ENCODE measurements around the gene SYTL3. TPM values are rescaled to one million over a fixed set of nuclear protein-coding genes. Genes with fewer than 3 reads are reported as not detected.

The SYTL3 gene
- total RNA-seq, 4 donors from 2014 or later = 2.8 to 5.1 (median 3.4) TPM

- no peaks in the 10 kb centered on the region for H3K27me3 ChIP-seq
- H3K4me3 ChIP-seq = no peak overlapping the region
- H3K36me3 ChIP-seq = no peaks in the 10 kb centered on the region
- no peak overlapping the region for H3K27ac ChIP-seq
- 87% methylated on average over 3 of the region's 3 CpGs for WGBS
- H3K9me3 ChIP-seq = no peaks in the 10 kb centered on the region
- H3K4me1 ChIP-seq = peaks cover 8% of the 10 kb centered on the region
- DNase-seq (ENCODE audit: low spot score in 2 of 2) = no peak
- TF ChIP-seq CTCF (IDR thresholded peaks at IDR 0.05) (no peak), POLR2A (IDR thresholded peaks at IDR 0.05) (no peak), EP300 (IDR thresholded peaks at IDR 0.05) (no peak), POLR2AphosphoS5 (IDR thresholded peaks at IDR 0.05) (no peak)
Measured at GRCh38 chr6:158735009-158735408, 85.2 kb downstream of the SYTL3 start.

GRCh38 chr6:158737082-158737709 is 87.3 kb downstream of the SYTL3 start:
- H3K4me1 ChIP-seq = peaks cover 8% of the 10 kb centered on the region
- TF ChIP-seq POLR2A (IDR thresholded peaks at IDR 0.05) (no peak), POLR2AphosphoS5 (IDR thresholded peaks at IDR 0.05) (no peak), CTCF (IDR thresholded peaks at IDR 0.05) (no peak), EP300 (IDR thresholded peaks at IDR 0.05) (no peak)
- 83% methylated on average over 3 of the region's 3 CpGs for WGBS
- no peak overlapping the region for H3K4me3 ChIP-seq
- H3K27me3 ChIP-seq = no peaks in the 10 kb centered on the region
- no peak for DNase-seq (ENCODE audit: low spot score in 2 of 2)
- no peaks in the 10 kb centered on the region for H3K9me3 ChIP-seq
- no peak overlapping the region for H3K27ac ChIP-seq
- H3K36me3 ChIP-seq = no peaks in the 10 kb centered on the region

GRCh38 chr6:158737710-158738615 is 88.1 kb downstream of the SYTL3 start:
- 68% methylated on average over 12 of the region's 12 CpGs for WGBS
- no peak overlapping the region for H3K4me3 ChIP-seq
- peaks cover 8% of the 10 kb centered on the region for H3K4me1 ChIP-seq
- no peak for DNase-seq (ENCODE audit: low spot score in 2 of 2)
- no peaks in the 10 kb centered on the region for H3K36me3 ChIP-seq
- TF ChIP-seq CTCF (IDR thresholded peaks at IDR 0.05) (no peak), POLR2AphosphoS5 (IDR thresholded peaks at IDR 0.05) (no peak)
- H3K27me3 ChIP-seq = no peaks in the 10 kb centered on the region
- H3K9me3 ChIP-seq = no peaks in the 10 kb centered on the region
- no peak overlapping the region for H3K27ac ChIP-seq

- no peak overlapping the region for H3K4me3 ChIP-seq
- no peaks in the 10 kb centered on the region for H3K36me3 ChIP-seq
- no peak for TF ChIP-seq POLR2A (IDR thresholded peaks at IDR 0.05)
- TF ChIP-seq POLR2AphosphoS5 (IDR thresholded peaks at IDR 0.05) = no peak
- TF ChIP-seq CTCF (IDR thresholded peaks at IDR 0.05) = no peak
- H3K27me3 ChIP-seq = no peaks in the 10 kb centered on the region
- no peak overlapping the region for H3K27ac ChIP-seq
- 100% methylated on average over 1 of the region's 1 CpG for WGBS
- peaks cover 15% of the 10 kb centered on the region for H3K4me1 ChIP-seq
- H3K9me3 ChIP-seq = no peaks in the 10 kb centered on the region
- DNase-seq (ENCODE audit: low spot score in 2 of 2) = no peak
Measured at GRCh38 chr6:158739673-158740072, 89.8 kb downstream of the SYTL3 start.

GRCh38 chr6:158743033-158743651 is 93.3 kb downstream of the SYTL3 start:
- 72% methylated on average over 6 of the region's 6 CpGs for WGBS
- no peak overlapping the region for H3K27ac ChIP-seq
- no peaks in the 10 kb centered on the region for H3K27me3 ChIP-seq
- H3K4me1 ChIP-seq = peaks cover 8% of the 10 kb centered on the region
- TF ChIP-seq POLR2AphosphoS5 (IDR thresholded peaks at IDR 0.05) = no peak
- no peak for TF ChIP-seq EP300 (IDR thresholded peaks at IDR 0.05)
- no peak for TF ChIP-seq CTCF (IDR thresholded peaks at IDR 0.05)
- no peak for TF ChIP-seq POLR2A (IDR thresholded peaks at IDR 0.05)
- no peak for DNase-seq (ENCODE audit: low spot score in 2 of 2)
- H3K4me3 ChIP-seq = no peak overlapping the region
- H3K9me3 ChIP-seq = no peaks in the 10 kb centered on the region
- H3K36me3 ChIP-seq = no peaks in the 10 kb centered on the region

All from suprapubic skin (tissue), 4 donors.